BLaER1 treated with 17β-estradiol and CSF1 and Interleukin-3, amounts not matched to agents 10 nM and 100 nM (cell line): ENCODE measurements around the gene MBNL2.

Experiments used
- H3K27ac ChIP-seq, 11 experiments: shearing (Covaris generic); formaldehyde crosslinking; 2 replicates each; pipeline ENCODE4 v1.8.1; 2022
- H3K27me3 ChIP-seq, 11 experiments: shearing (Covaris generic); formaldehyde crosslinking; 2 replicates each; pipeline ENCODE4 v1.8.1; 2022
- H3K36me3 ChIP-seq, 11 experiments: shearing (Covaris generic); formaldehyde crosslinking; 2 replicates each; pipeline ENCODE4 v1.8.1; 2022
- H3K4me1 ChIP-seq, 10 experiments: shearing (Covaris generic); formaldehyde crosslinking; 2 replicates each; pipeline ENCODE4 v1.8.1; 2022
- H3K4me2 ChIP-seq, 11 experiments: shearing (Covaris generic); formaldehyde crosslinking; 2 replicates each; pipeline ENCODE4 v1.8.1; 2022
- H3K4me3 ChIP-seq, 10 experiments: shearing (Covaris generic); formaldehyde crosslinking; 2 replicates each; pipeline ENCODE4 v1.8.1; 2022
- H3K9ac ChIP-seq, 11 experiments: shearing (Covaris generic); formaldehyde crosslinking; 2 replicates each; pipeline ENCODE4 v1.8.1; 2022
- H3K9me3 ChIP-seq, 11 experiments: shearing (Covaris generic); formaldehyde crosslinking; replicated peaks in 1 of 11; 2 replicates each; pipeline ENCODE4 v1.8.1; 2022
- H4K20me1 ChIP-seq, 11 experiments: shearing (Covaris generic); formaldehyde crosslinking; 2 replicates each; pipeline ENCODE4 v1.8.1; 2022
- Cebpa-rat ChIP-seq, 11 experiments: shearing (Covaris generic); IDR thresholded peaks; 2 replicates each; pipeline ENCODE4 v1.8.1; 2022

The MBNL2 gene

DNA sequence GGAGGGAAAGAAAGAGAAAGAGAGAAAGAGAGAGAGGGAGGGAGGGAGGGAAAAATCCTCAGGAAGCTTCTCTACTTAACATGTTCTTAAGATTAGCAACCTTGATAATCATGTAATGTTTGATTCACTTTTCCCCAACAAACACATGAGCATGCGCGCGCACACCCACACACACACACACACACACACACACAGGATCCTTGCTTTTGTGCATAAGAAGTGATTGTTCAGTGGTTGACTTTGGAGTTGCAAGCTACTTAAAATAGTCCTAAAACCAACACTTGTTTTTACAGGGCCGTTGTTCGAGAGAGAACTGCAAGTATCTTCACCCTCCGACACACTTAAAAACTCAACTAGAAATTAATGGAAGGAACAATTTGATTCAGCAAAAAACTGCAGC is 111.8 kb downstream of the MBNL2 start:
- Histone ChIP-seq H3K4me1 (peaks cover 0 to 8% (median 0%) of the 10 kb centered on the region in 10 experiments; a peak in 1 of 20 replicates), H4K20me1 (peaks cover 0 to 42% (median 0%) of the 10 kb centered on the region in 11 experiments; a peak in 4 of 22 replicates), H3K27ac (no peak overlapping the region), H3K9ac (no peak overlapping the region), H3K4me2 (no peak overlapping the region), H3K4me3 (no peak overlapping the region), H3K27me3 (no peaks in the 10 kb centered on the region), H3K36me3 (peaks cover 10 to 49% (median 37%) of the 10 kb centered on the region in 11 experiments; a peak in 20 of 22 replicates), H3K9me3 (peaks cover 0 to 4% (median 0%) of the 10 kb centered on the region in 11 experiments; a peak in 1 of 22 replicates)
- TF ChIP-seq Cebpa-rat (IDR thresholded peaks at IDR 0.05): no peak

DNA sequence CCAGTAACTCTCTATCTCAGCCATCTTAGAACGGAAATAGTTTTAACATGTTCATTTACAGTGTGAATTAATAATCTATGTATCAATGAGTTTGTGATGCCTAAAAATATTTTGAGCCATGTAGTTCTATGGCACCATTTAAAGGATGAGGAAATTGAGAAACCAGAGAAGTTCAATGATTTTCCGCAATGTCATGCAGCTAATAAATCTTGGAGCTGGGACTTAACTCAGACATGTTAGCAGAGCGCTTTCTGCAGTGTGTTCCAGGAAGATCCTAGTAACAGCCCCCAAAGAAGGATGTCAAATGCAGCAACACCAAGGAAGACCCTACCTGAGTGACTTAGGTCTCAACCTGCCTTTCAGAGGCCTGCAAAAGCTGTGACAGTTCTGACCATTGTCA is 112.6 kb downstream of the MBNL2 start:
- Histone ChIP-seq H3K4me3 (no peak overlapping the region), H3K36me3 (peaks cover 10 to 54% (median 38%) of the 10 kb centered on the region in 11 experiments; a peak in 20 of 22 replicates), H3K9me3 (peaks cover 0 to 4% (median 0%) of the 10 kb centered on the region in 11 experiments; a peak in 1 of 22 replicates), H4K20me1 (peaks cover 0 to 39% (median 0%) of the 10 kb centered on the region in 11 experiments; a peak in 5 of 22 replicates), H3K27ac (no peak overlapping the region), H3K27me3 (no peaks in the 10 kb centered on the region), H3K4me1 (peaks cover 0 to 13% (median 0%) of the 10 kb centered on the region in 10 experiments; a peak in 2 of 20 replicates), H3K9ac (no peak overlapping the region), H3K4me2 (no peak overlapping the region)
- TF ChIP-seq Cebpa-rat (IDR thresholded peaks at IDR 0.05): no peak

GRCh38 chr13:97335488-97336134 is 113.5 kb downstream of the MBNL2 start:
- Histone ChIP-seq H3K36me3 (peaks cover 10 to 57% (median 38%) of the 10 kb centered on the region in 11 experiments; a peak in 20 of 22 replicates), H3K4me3 (no peak overlapping the region), H3K9me3 (peaks cover 0 to 4% (median 0%) of the 10 kb centered on the region in 11 experiments; a peak in 1 of 22 replicates), H3K4me2 (no peak overlapping the region), H4K20me1 (peaks cover 0 to 38% (median 0%) of the 10 kb centered on the region in 11 experiments; a peak in 3 of 22 replicates), H3K4me1 (peaks cover 0 to 16% (median 0%) of the 10 kb centered on the region in 10 experiments; a peak in 2 of 20 replicates), H3K27me3 (no peaks in the 10 kb centered on the region), H3K9ac (no peak overlapping the region), H3K27ac (no peak overlapping the region)
- TF ChIP-seq Cebpa-rat (IDR thresholded peaks at IDR 0.05): no peak

GRCh38 chr13:97337985-97338499 is 115.9 kb downstream of the MBNL2 start:
- Histone ChIP-seq H4K20me1 (peaks cover 0 to 37% (median 0%) of the 10 kb centered on the region in 11 experiments; a peak in 3 of 22 replicates), H3K9me3 (peaks cover 0 to 4% (median 0%) of the 10 kb centered on the region in 11 experiments; a peak in 1 of 22 replicates), H3K4me1 (peaks cover 0 to 16% (median 0%) of the 10 kb centered on the region in 10 experiments; a peak in 2 of 20 replicates), H3K4me2 (no peak overlapping the region), H3K9ac (no peak overlapping the region), H3K27ac (no peak overlapping the region), H3K36me3 (peaks cover 10 to 62% (median 41%) of the 10 kb centered on the region in 11 experiments; a peak in 20 of 22 replicates), H3K27me3 (no peaks in the 10 kb centered on the region), H3K4me3 (no peak overlapping the region)
- TF ChIP-seq Cebpa-rat (IDR thresholded peaks at IDR 0.05): no peak

DNA sequence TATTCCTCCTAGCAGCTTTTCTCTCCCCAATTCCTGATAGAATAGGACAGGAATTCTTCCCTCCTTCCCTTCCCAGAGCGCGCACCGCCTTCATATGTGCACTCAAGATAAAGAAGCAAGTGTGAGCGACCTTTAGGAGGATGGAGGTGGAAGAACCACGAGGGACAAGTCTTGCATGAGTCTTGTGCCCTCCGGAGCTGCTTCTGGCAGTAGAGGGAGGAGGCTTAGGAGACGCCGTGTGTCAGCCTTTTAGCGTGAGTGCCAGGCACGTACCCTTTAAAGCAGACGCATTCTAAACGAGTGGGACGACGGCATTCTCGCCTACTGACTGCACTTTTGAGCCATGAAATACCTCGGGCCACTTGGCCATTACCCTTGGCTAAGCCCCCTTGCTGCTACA is 116.4 kb downstream of the MBNL2 start:
- Histone ChIP-seq H3K9me3 (peaks cover 0 to 4% (median 0%) of the 10 kb centered on the region in 11 experiments; a peak in 1 of 22 replicates), H3K36me3 (peaks cover 13 to 67% (median 46%) of the 10 kb centered on the region in 11 experiments; a peak in 21 of 22 replicates), H3K4me1 (peaks cover 0 to 16% (median 0%) of the 10 kb centered on the region in 10 experiments; a peak in 2 of 20 replicates), H3K9ac (no peak overlapping the region), H3K27me3 (no peaks in the 10 kb centered on the region), H3K4me2 (no peak overlapping the region), H3K4me3 (no peak overlapping the region), H3K27ac (no peak overlapping the region), H4K20me1 (peaks cover 0 to 33% (median 0%) of the 10 kb centered on the region in 11 experiments; a peak in 3 of 22 replicates)
- TF ChIP-seq Cebpa-rat (IDR thresholded peaks at IDR 0.05): no peak

- Histone ChIP-seq H3K36me3 (peaks cover 14 to 68% (median 47%) of the 10 kb centered on the region in 11 experiments; a peak in 21 of 22 replicates), H3K4me3 (no peak overlapping the region), H3K27me3 (no peaks in the 10 kb centered on the region), H3K4me2 (no peak overlapping the region), H3K9ac (no peak overlapping the region), H3K4me1 (peaks cover 0 to 16% (median 0%) of the 10 kb centered on the region in 10 experiments; a peak in 2 of 20 replicates), H4K20me1 (peaks cover 0 to 33% (median 0%) of the 10 kb centered on the region in 11 experiments; a peak in 3 of 22 replicates), H3K9me3 (peaks cover 0 to 4% (median 0%) of the 10 kb centered on the region in 11 experiments; a peak in 1 of 22 replicates), H3K27ac (no peak overlapping the region; a peak in 1 of 22 replicates)
- no peak for TF ChIP-seq Cebpa-rat (IDR thresholded peaks at IDR 0.05)
Measured at GRCh38 chr13:97339019-97339987, 117.2 kb downstream of the MBNL2 start.

DNA sequence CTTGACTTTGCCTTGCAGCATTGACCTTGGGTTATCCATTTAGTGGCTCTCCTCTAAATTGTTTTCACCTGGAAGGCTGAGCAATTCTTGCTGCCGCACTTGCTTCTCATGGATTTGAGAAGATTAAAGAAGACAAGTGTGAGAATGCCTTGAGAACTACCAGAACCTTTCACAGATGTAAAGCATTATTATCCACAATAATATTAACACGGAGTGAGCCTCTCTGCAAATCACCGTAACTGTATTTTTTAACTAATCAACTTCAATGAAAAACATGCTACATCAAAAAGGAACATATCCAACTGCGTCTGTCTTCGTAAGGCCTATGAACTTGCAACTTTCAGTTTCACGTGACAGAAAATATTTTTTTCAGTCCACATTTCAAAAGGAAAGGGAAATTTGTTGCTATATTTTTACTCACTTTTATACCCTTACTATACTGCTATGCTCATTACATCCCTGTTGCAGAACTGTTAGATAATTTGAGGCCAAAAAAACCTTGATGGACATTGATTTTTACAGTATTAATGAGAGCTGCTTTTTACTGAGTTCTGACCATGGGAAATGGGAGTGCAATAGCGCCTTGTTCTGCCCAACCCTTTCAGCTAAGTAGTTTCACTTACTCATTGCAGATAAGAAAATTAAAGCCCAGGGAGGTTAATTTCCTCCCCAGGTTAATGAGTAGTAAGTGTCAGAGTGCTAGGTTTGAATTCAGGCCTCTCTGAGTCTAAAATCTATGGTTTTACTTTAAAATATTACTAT is 118.0 kb downstream of the MBNL2 start:
- TF ChIP-seq Cebpa-rat (IDR thresholded peaks at IDR 0.05): no peak
- peaks cover 0 to 4% (median 0%) of the 10 kb centered on the region in 11 experiments; a peak in 1 of 22 replicates for H3K9me3 ChIP-seq
- H4K20me1 ChIP-seq: peaks cover 0 to 33% (median 0%) of the 10 kb centered on the region in 11 experiments; a peak in 3 of 22 replicates
- peaks cover 14 to 59% (median 41%) of the 10 kb centered on the region in 11 experiments; a peak in 21 of 22 replicates for H3K36me3 ChIP-seq
- no peaks in the 10 kb centered on the region for H3K27me3 ChIP-seq
- H3K4me1 ChIP-seq: peaks cover 0 to 12% (median 0%) of the 10 kb centered on the region in 10 experiments; a peak in 1 of 20 replicates
- no peak overlapping the region for H3K4me2 ChIP-seq
- H3K27ac ChIP-seq: no peak overlapping the region; a peak in 1 of 22 replicates
- no peak overlapping the region for H3K4me3 ChIP-seq
- no peak overlapping the region for H3K9ac ChIP-seq
